Stimulated activated CD4-positive, alpha-beta T cell treated with anti-CD3 and anti-CD28 coated beads, Interleukin-1b, Interleukin-23, amount 100 ng/mL, for 4 hours (primary cell): Measurements from ENCODE around the gene SH3RF3.

Experiments
- DNase-seq, 2 donors: peaks; one replicate each; pipeline ENCODE4 v3.0.0-alpha.2; 2020; ENCODE audit warnings: low read depth in 2 of 2

Gene SH3RF3

GRCh38 chr2:109260116-109260855 lies 131.3 kb downstream of the SH3RF3 start:
- DNase-seq, result no peak

- DNase-seq, result no peak
These were observed 132.1 kb downstream of the SH3RF3 start for GRCh38 chr2:109260886-109261700.

- DNase-seq, result no peak
These were observed 133.1 kb downstream of the SH3RF3 start for GRCh38 chr2:109261906-109262631.

- no peak for DNase-seq
These were observed 135.8 kb downstream of the SH3RF3 start for GRCh38 chr2:109264595-109265328.

GRCh38 chr2:109265369-109265768 lies 136.4 kb downstream of the SH3RF3 start:
- no peak for DNase-seq

- DNase-seq, result no peak
These were observed 136.9 kb downstream of the SH3RF3 start for GRCh38 chr2:109265953-109266352.

GRCh38 chr2:109266496-109266895 lies 137.5 kb downstream of the SH3RF3 start:
- DNase-seq, result no peak

- no peak for DNase-seq
These were observed 138.2 kb downstream of the SH3RF3 start for GRCh38 chr2:109266998-109267854.

- no peak for DNase-seq
These were observed 139.9 kb downstream of the SH3RF3 start for GRCh38 chr2:109268916-109269315.

GRCh38 chr2:109269706-109270504 lies 140.9 kb downstream of the SH3RF3 start:
- no peak for DNase-seq

GRCh38 chr2:109270505-109271312 lies 141.7 kb downstream of the SH3RF3 start:
- no peak for DNase-seq

- DNase-seq, result no peak
These were observed 142.9 kb downstream of the SH3RF3 start for GRCh38 chr2:109271920-109272319.

GRCh38 chr2:109272461-109272860 lies 143.5 kb downstream of the SH3RF3 start:
- DNase-seq, result no peak

- DNase-seq, result no peak
These were observed 146.4 kb downstream of the SH3RF3 start for GRCh38 chr2:109275120-109276012.

- DNase-seq, result no peak
These were observed 148.4 kb downstream of the SH3RF3 start for GRCh38 chr2:109277406-109277805.

- DNase-seq, result no peak
These were observed 150.3 kb downstream of the SH3RF3 start for GRCh38 chr2:109279243-109279860.

- no peak for DNase-seq
These were observed 151.8 kb downstream of the SH3RF3 start for GRCh38 chr2:109280804-109281203.

GRCh38 chr2:109282360-109282759 lies 153.4 kb downstream of the SH3RF3 start:
- no peak for DNase-seq
